ENCODE data around the gene GALC.

The GALC gene

GRCh38 chr14:87961246-87961645 is 31.7 kb downstream of the GALC start:
- Histone ChIP-seq H2AFZ (ENCODE audit: low read depth, low read length, severe bottlenecking) (no peak overlapping the region), H3K9ac (ENCODE audit: low read length) (no peak overlapping the region), H3K4me3 (ENCODE audit: insufficient read depth, low read length, poor library complexity, severe bottlenecking) (no peak overlapping the region), H3F3A (ENCODE audit: insufficient read depth) (no peaks in the 10 kb centered on the region), H3K79me2 (ENCODE audit: insufficient read depth, low read length) (no peaks in the 10 kb centered on the region), H4K20me1 (ENCODE audit: low read depth, low read length) (no peaks in the 10 kb centered on the region), H3K9me3 (ENCODE audit: insufficient read depth, low read length) (no peaks in the 10 kb centered on the region), H3K4me2 (ENCODE audit: low read depth, low read length, poor library complexity, severe bottlenecking) (no peak overlapping the region), H3K27me3 (ENCODE audit: low read length) (no peaks in the 10 kb centered on the region), H3K27ac (ENCODE audit: low read depth, low read length) (no peak overlapping the region), H3K36me3 (ENCODE audit: low read length) (no peaks in the 10 kb centered on the region), H3K9me2 (replicated peaks; ENCODE audit: insufficient read depth, low read length) (no peaks in the 10 kb centered on the region)
- no peak for TF ChIP-seq EZH2phosphoT487 (conservative IDR thresholded peaks at IDR 0.05; ENCODE audit: low read length)
- no peak for TF ChIP-seq CTCF (IDR thresholded peaks at IDR 0.05; ENCODE audit: insufficient read depth, low read length, poor library complexity, severe bottlenecking)

- H4K20me1 ChIP-seq (ENCODE audit: low read depth, low read length) = no peaks in the 10 kb centered on the region
- no peaks in the 10 kb centered on the region for H3K36me3 ChIP-seq (ENCODE audit: low read length)
- no peaks in the 10 kb centered on the region for H3F3A ChIP-seq (ENCODE audit: insufficient read depth)
- no peaks in the 10 kb centered on the region for H3K79me2 ChIP-seq (ENCODE audit: insufficient read depth, low read length)
- no peak overlapping the region for H3K9ac ChIP-seq (ENCODE audit: low read length)
- H3K4me2 ChIP-seq (ENCODE audit: low read depth, low read length, poor library complexity, severe bottlenecking) = no peak overlapping the region
- H3K9me3 ChIP-seq (ENCODE audit: insufficient read depth, low read length) = no peaks in the 10 kb centered on the region
- TF ChIP-seq CTCF (IDR thresholded peaks at IDR 0.05; ENCODE audit: insufficient read depth, low read length, poor library complexity, severe bottlenecking) = no peak
- H3K27ac ChIP-seq (ENCODE audit: low read depth, low read length) = no peak overlapping the region
- no peaks in the 10 kb centered on the region for H3K9me2 ChIP-seq (replicated peaks; ENCODE audit: insufficient read depth, low read length)
- H2AFZ ChIP-seq (ENCODE audit: low read depth, low read length, severe bottlenecking) = no peak overlapping the region
- no peak overlapping the region for H3K4me3 ChIP-seq (ENCODE audit: insufficient read depth, low read length, poor library complexity, severe bottlenecking)
- H3K27me3 ChIP-seq (ENCODE audit: low read length) = no peaks in the 10 kb centered on the region
Observed at GRCh38 chr14:87960013-87960787, 32.8 kb downstream of the GALC start.

- Histone ChIP-seq H3K4me2 (ENCODE audit: low read depth, low read length, poor library complexity, severe bottlenecking) (no peak overlapping the region), H3F3A (ENCODE audit: insufficient read depth) (no peaks in the 10 kb centered on the region), H3K9me2 (replicated peaks; ENCODE audit: insufficient read depth, low read length) (no peaks in the 10 kb centered on the region), H3K79me2 (ENCODE audit: insufficient read depth, low read length) (no peaks in the 10 kb centered on the region), H3K27me3 (ENCODE audit: low read length) (no peaks in the 10 kb centered on the region), H3K36me3 (ENCODE audit: low read length) (no peaks in the 10 kb centered on the region), H4K20me1 (ENCODE audit: low read depth, low read length) (no peaks in the 10 kb centered on the region), H3K9me3 (ENCODE audit: insufficient read depth, low read length) (no peaks in the 10 kb centered on the region), H2AFZ (ENCODE audit: low read depth, low read length, severe bottlenecking) (no peak overlapping the region), H3K4me3 (ENCODE audit: insufficient read depth, low read length, poor library complexity, severe bottlenecking) (no peak overlapping the region), H3K9ac (ENCODE audit: low read length) (no peak overlapping the region), H3K27ac (ENCODE audit: low read depth, low read length) (no peak overlapping the region)
- TF ChIP-seq CTCF (IDR thresholded peaks at IDR 0.05; ENCODE audit: insufficient read depth, low read length, poor library complexity, severe bottlenecking) = no peak
- no peak for TF ChIP-seq EZH2phosphoT487 (conservative IDR thresholded peaks at IDR 0.05; ENCODE audit: low read length)
Observed at GRCh38 chr14:87955501-87955900, 37.5 kb downstream of the GALC start.
